ENCODE results near the gene MACC1.

Gene MACC1

GRCh38 chr7:20183086-20183485 lies 34.1 kb downstream of the MACC1 start:
- no peak for DNase-seq (ENCODE audit: extremely low read depth in 1 of 2, low read depth in 1 of 2)

GRCh38 chr7:20176578-20177242 lies 40.5 kb downstream of the MACC1 start:
- no peak for DNase-seq (ENCODE audit: extremely low read depth in 1 of 2, low read depth in 1 of 2)

- DNase-seq (ENCODE audit: extremely low read depth in 1 of 2, low read depth in 1 of 2): no peak
Observed at GRCh38 chr7:20173828-20174227, 43.4 kb downstream of the MACC1 start.

GRCh38 chr7:20172736-20173334 lies 44.3 kb downstream of the MACC1 start:
- no peak for DNase-seq (ENCODE audit: extremely low read depth in 1 of 2, low read depth in 1 of 2)

- DNase-seq (ENCODE audit: extremely low read depth in 1 of 2, low read depth in 1 of 2): no peak
Observed at GRCh38 chr7:20170633-20171032, 46.6 kb downstream of the MACC1 start.

- DNase-seq (ENCODE audit: extremely low read depth in 1 of 2, low read depth in 1 of 2): no peak
Observed at GRCh38 chr7:20165146-20165510, 52.1 kb downstream of the MACC1 start.

GRCh38 chr7:20164425-20165145 lies 52.6 kb downstream of the MACC1 start:
- no peak for DNase-seq (ENCODE audit: extremely low read depth in 1 of 2, low read depth in 1 of 2)

GRCh38 chr7:20162665-20163064 lies 54.5 kb downstream of the MACC1 start:
- no peak for DNase-seq (ENCODE audit: extremely low read depth in 1 of 2, low read depth in 1 of 2)

GRCh38 chr7:20159226-20159747 lies 57.9 kb downstream of the MACC1 start:
- DNase-seq (ENCODE audit: extremely low read depth in 1 of 2, low read depth in 1 of 2): no peak

GRCh38 chr7:20158684-20159083 lies 58.5 kb downstream of the MACC1 start:
- no peak for DNase-seq (ENCODE audit: extremely low read depth in 1 of 2, low read depth in 1 of 2)

GRCh38 chr7:20157456-20157855 lies 59.7 kb downstream of the MACC1 start:
- DNase-seq (ENCODE audit: extremely low read depth in 1 of 2, low read depth in 1 of 2): no peak

- no peak for DNase-seq (ENCODE audit: extremely low read depth in 1 of 2, low read depth in 1 of 2)
Observed at GRCh38 chr7:20153999-20154398, 63.2 kb downstream of the MACC1 start.

- no peak for DNase-seq (ENCODE audit: extremely low read depth in 1 of 2, low read depth in 1 of 2)
Observed at GRCh38 chr7:20153567-20153966, 63.6 kb downstream of the MACC1 start.

GRCh38 chr7:20152511-20152910 lies 64.7 kb downstream of the MACC1 start:
- DNase-seq (ENCODE audit: extremely low read depth in 1 of 2, low read depth in 1 of 2): no peak

GRCh38 chr7:20151708-20152456 lies 65.3 kb downstream of the MACC1 start:
- DNase-seq (ENCODE audit: extremely low read depth in 1 of 2, low read depth in 1 of 2): no peak

GRCh38 chr7:20146451-20146850 lies 70.7 kb downstream of the MACC1 start:
- DNase-seq (ENCODE audit: extremely low read depth in 1 of 2, low read depth in 1 of 2): no peak

- DNase-seq (ENCODE audit: extremely low read depth in 1 of 2, low read depth in 1 of 2): no peak
Observed at GRCh38 chr7:20144801-20145200, 72.4 kb downstream of the MACC1 start.

- DNase-seq (ENCODE audit: extremely low read depth in 1 of 2, low read depth in 1 of 2): no peak
Observed at GRCh38 chr7:20141666-20142065, 75.5 kb downstream of the MACC1 start.

GRCh38 chr7:20141002-20141345 lies 76.2 kb downstream of the MACC1 start:
- no peak for DNase-seq (ENCODE audit: extremely low read depth in 1 of 2, low read depth in 1 of 2)

GRCh38 chr7:20140291-20141001 lies 76.7 kb downstream of the MACC1 start:
- no peak for DNase-seq (ENCODE audit: extremely low read depth in 1 of 2, low read depth in 1 of 2)

GRCh38 chr7:20136647-20137046 lies 80.5 kb downstream of the MACC1 start:
- DNase-seq (ENCODE audit: extremely low read depth in 1 of 2, low read depth in 1 of 2): no peak

Measured in activated CD8-positive, alpha-beta memory T cell treated with anti-CD3 and anti-CD28 coated beads for 1 hour (primary cell).